Trophoblast cell (in vitro differentiated cells and primary cell): ENCODE results near the gene FBXW11.

Experiments used
- DNase-seq, 2 donors: peaks; one replicate each; pipeline ENCODE4 v3.0.0-alpha.2; 2016
- H2AFZ ChIP-seq: 2 replicates; pipeline ENCODE4 v1.6.1; 2013; ENCODE audit warnings: low read length, moderate library complexity, mild to moderate bottlenecking; ENCODE audit not compliant: insufficient read depth, poor library complexity
- H2AK5ac ChIP-seq: 2 replicates; pipeline ENCODE4 v1.6.1; 2013; ENCODE audit warnings: mild to moderate bottlenecking, low read length
- H2BK120ac ChIP-seq: 2 replicates; pipeline ENCODE4 v1.6.1; 2013; ENCODE audit warnings: low read length, mild to moderate bottlenecking, moderate library complexity; ENCODE audit not compliant: insufficient read depth, poor library complexity
- H2BK12ac ChIP-seq: 2 replicates; pipeline ENCODE4 v1.6.1; 2013; ENCODE audit warnings: mild to moderate bottlenecking, low read length, moderate library complexity
- H2BK5ac ChIP-seq: 2 replicates; pipeline ENCODE4 v1.6.1; 2013; ENCODE audit warnings: low read length, low read depth, moderate library complexity, mild to moderate bottlenecking; ENCODE audit not compliant: poor library complexity
- H3K14ac ChIP-seq: 2 replicates; pipeline ENCODE4 v1.6.1; 2013; ENCODE audit warnings: mild to moderate bottlenecking, low read length
- H3K18ac ChIP-seq: 2 replicates; pipeline ENCODE4 v1.6.1; 2013; ENCODE audit warnings: mild to moderate bottlenecking, low read length
- H3K23ac ChIP-seq: 2 replicates; pipeline ENCODE4 v1.6.1; 2013; ENCODE audit warnings: low read length
- H3K27ac ChIP-seq: 2 replicates; pipeline ENCODE4 v1.5.1; 2013; ENCODE audit warnings: low read depth, mild to moderate bottlenecking, inconsistent platforms, low read length, moderate library complexity
- H3K27me3 ChIP-seq: 2 replicates; pipeline ENCODE4 v1.6.1; 2013; ENCODE audit warnings: inconsistent platforms, mild to moderate bottlenecking, low read length, moderate library complexity; ENCODE audit not compliant: insufficient read depth
- H3K36me3 ChIP-seq, 2 experiments: 1 replicate in 1 of 2; 2 replicates in 1 of 2; pipeline ENCODE4 v1.6.1; 2013; ENCODE audit warnings: low read length in 2 of 2, mild to moderate bottlenecking in 2 of 2, moderate library complexity in 1 of 2; ENCODE audit not compliant: insufficient read depth in 2 of 2, control insufficient read depth in 1 of 2
- H3K4ac ChIP-seq: 2 replicates; pipeline ENCODE4 v1.6.1; 2013; ENCODE audit warnings: low read depth, mild to moderate bottlenecking, low read length, moderate library complexity
- H3K4me1 ChIP-seq, 2 experiments: 1 replicate in 1 of 2; 2 replicates in 1 of 2; pipeline ENCODE4 v1.6.1; 2013; ENCODE audit warnings: low read length in 2 of 2, mild to moderate bottlenecking in 2 of 2, moderate library complexity in 1 of 2; ENCODE audit not compliant: insufficient read depth in 2 of 2, control insufficient read depth in 1 of 2
- H3K4me2 ChIP-seq: 2 replicates; pipeline ENCODE4 v1.6.1; 2013; ENCODE audit warnings: inconsistent platforms, mild to moderate bottlenecking, low read length, moderate library complexity
- H3K4me3 ChIP-seq: 2 replicates; pipeline ENCODE4 v1.5.1; 2013; ENCODE audit warnings: mild to moderate bottlenecking, low read depth, low read length, inconsistent platforms
- H3K79me1 ChIP-seq: one replicate; pipeline ENCODE4 v1.6.1; 2013; ENCODE audit warnings: low read length
- H3K79me2 ChIP-seq: 2 replicates; pipeline ENCODE4 v1.6.1; 2013; ENCODE audit warnings: low read length, mild to moderate bottlenecking; ENCODE audit not compliant: control insufficient read depth, insufficient read depth, poor library complexity
- H3K9ac ChIP-seq: 2 replicates; pipeline ENCODE4 v1.6.1; 2013; ENCODE audit warnings: mild to moderate bottlenecking, low read length
- H3K9me3 ChIP-seq: 2 replicates; pipeline ENCODE4 v1.6.1; 2013; ENCODE audit warnings: low read depth, mild to moderate bottlenecking, control low read depth, inconsistent platforms, low read length; ENCODE audit not compliant: insufficient read depth
- H4K12ac ChIP-seq: 2 replicates; pipeline ENCODE4 v1.6.1; 2013; ENCODE audit warnings: low read depth, mild to moderate bottlenecking, low read length, moderate library complexity
- H4K8ac ChIP-seq: 2 replicates; pipeline ENCODE4 v1.6.1; 2013; ENCODE audit warnings: low read depth, mild to moderate bottlenecking, low read length, moderate library complexity
- H4K91ac ChIP-seq: one replicate; pipeline ENCODE4 v1.6.1; 2013; ENCODE audit warnings: low read depth, mild to moderate bottlenecking, low read length, moderate library complexity
- WGBS: extraction: QIAGEN DNeasy Blood & Tissue Kit; methylation state at CpG from one replicate; pipeline ENCODE4 v1.1.7; 2013; ENCODE audit warnings: missing lambda C conversion rate; ENCODE audit not compliant: insufficient read length, insufficient coverage; ENCODE audit errors: extremely low coverage; 5-methylcytosine and 5-hydroxymethylcytosine counted together

FBXW11 gene

GRCh38 chr5:171816666-171817065 is 189.8 kb downstream of the FBXW11 start:
- Histone ChIP-seq H2BK120ac (no peak overlapping the region), H2BK12ac (no peak overlapping the region), H3K14ac (no peak overlapping the region), H3K79me1 (no peaks in the 10 kb centered on the region), H3K27me3 (no peaks in the 10 kb centered on the region), H3K4ac (no peak overlapping the region), H4K12ac (no peak overlapping the region), H4K8ac (no peak overlapping the region), H3K9ac (no peak overlapping the region), H3K79me2 (no peaks in the 10 kb centered on the region), H3K4me1 (peaks cover 0 to 5% of the 10 kb centered on the region in 2 experiments), H2AFZ (no peak overlapping the region), H4K91ac (no peak overlapping the region), H2BK5ac (no peak overlapping the region), H3K27ac (no peak overlapping the region), H3K36me3 (no peaks in the 10 kb centered on the region), H2AK5ac (no peak overlapping the region), H3K4me3 (no peak overlapping the region), H3K23ac (no peak overlapping the region), H3K4me2 (no peak overlapping the region), H3K18ac (no peak overlapping the region), H3K9me3 (no peaks in the 10 kb centered on the region)
- DNase-seq: peak; percentile 57 to 86
- no CpG with 5 or more reads among the region's 1 CpG for WGBS

- Histone ChIP-seq H3K27ac (no peak overlapping the region), H4K12ac (no peak overlapping the region), H3K4me3 (no peak overlapping the region), H3K23ac (no peak overlapping the region), H3K27me3 (no peaks in the 10 kb centered on the region), H2BK5ac (no peak overlapping the region), H2AK5ac (no peak overlapping the region), H3K18ac (no peak overlapping the region), H3K4ac (no peak overlapping the region), H2AFZ (no peak overlapping the region), H2BK120ac (no peak overlapping the region), H3K4me2 (no peak overlapping the region), H3K14ac (no peak overlapping the region), H3K79me2 (no peaks in the 10 kb centered on the region), H4K8ac (no peak overlapping the region), H3K9me3 (no peaks in the 10 kb centered on the region), H3K79me1 (no peaks in the 10 kb centered on the region), H2BK12ac (no peak overlapping the region), H3K4me1 (peaks cover 0 to 5% of the 10 kb centered on the region in 2 experiments), H3K9ac (no peak overlapping the region), H3K36me3 (no peaks in the 10 kb centered on the region), H4K91ac (no peak overlapping the region)
- DNase-seq: peak in 1 of 2 donors; percentile 18
- WGBS: no CpG with 5 or more reads among the region's 7 CpGs
Measured at GRCh38 chr5:171813813-171814490, 192.5 kb downstream of the FBXW11 start.

GRCh38 chr5:171813270-171813669 is 193.2 kb downstream of the FBXW11 start:
- Histone ChIP-seq H4K12ac (no peak overlapping the region), H3K18ac (no peak overlapping the region), H3K4me1 (peaks cover 0 to 5% of the 10 kb centered on the region in 2 experiments), H3K36me3 (no peaks in the 10 kb centered on the region), H3K79me1 (no peaks in the 10 kb centered on the region), H3K27me3 (no peaks in the 10 kb centered on the region), H3K79me2 (no peaks in the 10 kb centered on the region), H2BK12ac (no peak overlapping the region), H2AFZ (no peak overlapping the region), H3K4ac (no peak overlapping the region), H2BK5ac (no peak overlapping the region), H3K9me3 (no peaks in the 10 kb centered on the region), H2AK5ac (no peak overlapping the region), H2BK120ac (no peak overlapping the region), H3K9ac (no peak overlapping the region), H4K8ac (no peak overlapping the region), H3K23ac (no peak overlapping the region), H3K27ac (no peak overlapping the region), H3K14ac (no peak overlapping the region), H3K4me3 (no peak overlapping the region), H3K4me2 (no peak overlapping the region), H4K91ac (no peak overlapping the region)
- WGBS: no CpG with 5 or more reads among the region's 4 CpGs
- peak; percentile 16 to 54 for DNase-seq
